Frontal cortex (tissue), 4 donors: Measurements from ENCODE around the gene RHBDL3. TPM values are rescaled to one million over a fixed set of nuclear protein-coding genes. Genes with fewer than 3 reads are reported as not detected.
"Not testable (repeated sequence)": the region's sequence is repeated elsewhere in the genome, so short reads cannot be mapped to it uniquely, and the experiment has no call there.

Experiments
- DNase-seq, 2 donors: peaks; one replicate each; pipeline ENCODE4 v3.0.0; 2012; ENCODE audit warnings: low spot score in 2 of 2
- FAIRE-seq: peaks from 2 replicates; lab custom pipeline; 2012; peaks lifted over from hg19 to GRCh38; lab: Jason Lieb, UNC
- total RNA-seq: library from RNA; depleted of rRNA; stranded (reverse); fragments of >200 nt; gene quantifications from one replicate; pipeline ENCODE4 v1.2.3, GENCODE V29; 2014
- donor health status: control.
- donor health status: control.
- donor health status: control.

Gene RHBDL3
- total RNA-seq = 1.6 TPM

- FAIRE-seq = no peak
- peak; percentile 82 to 85 for DNase-seq
Measured at GRCh38 chr17:32265192-32265923, at the start of gene RHBDL3. RHBDL3 (plus strand) TSS chr17:32265832; CDS start chr17:32266190, 358 bp downstream.

- no peak for FAIRE-seq
- no peak for DNase-seq
Measured at GRCh38 chr17:32222621-32223020, 43.0 kb upstream of the RHBDL3 start.

- no peak for FAIRE-seq
Measured at GRCh38 chr17:32223703-32224102, 41.9 kb upstream of the RHBDL3 start.

GRCh38 chr17:32226886-32227285, 38.7 kb upstream of the RHBDL3 start:
- FAIRE-seq = no peak
- DNase-seq = no peak

More at GRCh38 chr17:32223703-32224102, 41.9 kb upstream of the RHBDL3 start:
- no peak for DNase-seq

GRCh38 chr17:32227910-32228309, 37.7 kb upstream of the RHBDL3 start:
- DNase-seq (no peak), FAIRE-seq (no peak)

GRCh38 chr17:32235588-32235987, 30.0 kb upstream of the RHBDL3 start:
- FAIRE-seq (no peak), DNase-seq (no peak)

- no peak for FAIRE-seq
- DNase-seq = no peak
Measured at GRCh38 chr17:32239456-32239855, 26.2 kb upstream of the RHBDL3 start.

- DNase-seq (no peak), FAIRE-seq (no peak)
Measured at GRCh38 chr17:32240750-32241149, 24.9 kb upstream of the RHBDL3 start.

- DNase-seq (no peak), FAIRE-seq (no peak)
Measured at GRCh38 chr17:32241640-32242039, 24.0 kb upstream of the RHBDL3 start.

- FAIRE-seq = no peak
- DNase-seq = no peak
Measured at GRCh38 chr17:32249475-32249874, 16.2 kb upstream of the RHBDL3 start.

- FAIRE-seq (no peak), DNase-seq (peak in 1 of 2 donors; percentile 78)
Measured at GRCh38 chr17:32253117-32253611, 12.5 kb upstream of the RHBDL3 start.

- no peak for DNase-seq
- FAIRE-seq = no peak
Measured at GRCh38 chr17:32256012-32256700, 9.5 kb upstream of the RHBDL3 start.

GRCh38 chr17:32256701-32257019, 9.0 kb upstream of the RHBDL3 start:
- DNase-seq (no peak), FAIRE-seq (no peak)

- DNase-seq (no peak), FAIRE-seq (no peak)
Measured at GRCh38 chr17:32258383-32259140, 7.1 kb upstream of the RHBDL3 start.

GRCh38 chr17:32259586-32259985, 6.0 kb upstream of the RHBDL3 start:
- DNase-seq = peak in 1 of 2 donors; percentile 56
- FAIRE-seq = no peak

GRCh38 chr17:32261417-32261736, 4.3 kb upstream of the RHBDL3 start:
- DNase-seq (no peak), FAIRE-seq (no peak)

- DNase-seq (no peak), FAIRE-seq (no peak)
Measured at GRCh38 chr17:32261936-32262510, 3.6 kb upstream of the RHBDL3 start.

GRCh38 chr17:32263515-32263914, 2.1 kb upstream of the RHBDL3 start:
- DNase-seq, FAIRE-seq: not testable (repeated sequence)

- no peak for FAIRE-seq
Measured at GRCh38 chr17:32264140-32264799, 1.4 kb upstream of the RHBDL3 start.

GRCh38 chr17:32264823-32265191, 825 bp upstream of the RHBDL3 start:
- DNase-seq (no peak), FAIRE-seq (no peak)

More at GRCh38 chr17:32264140-32264799, 1.4 kb upstream of the RHBDL3 start:
- peak in 1 of 2 donors; percentile 47 for DNase-seq
